ENCODE measurements around the gene SCP2D1.

DNA sequence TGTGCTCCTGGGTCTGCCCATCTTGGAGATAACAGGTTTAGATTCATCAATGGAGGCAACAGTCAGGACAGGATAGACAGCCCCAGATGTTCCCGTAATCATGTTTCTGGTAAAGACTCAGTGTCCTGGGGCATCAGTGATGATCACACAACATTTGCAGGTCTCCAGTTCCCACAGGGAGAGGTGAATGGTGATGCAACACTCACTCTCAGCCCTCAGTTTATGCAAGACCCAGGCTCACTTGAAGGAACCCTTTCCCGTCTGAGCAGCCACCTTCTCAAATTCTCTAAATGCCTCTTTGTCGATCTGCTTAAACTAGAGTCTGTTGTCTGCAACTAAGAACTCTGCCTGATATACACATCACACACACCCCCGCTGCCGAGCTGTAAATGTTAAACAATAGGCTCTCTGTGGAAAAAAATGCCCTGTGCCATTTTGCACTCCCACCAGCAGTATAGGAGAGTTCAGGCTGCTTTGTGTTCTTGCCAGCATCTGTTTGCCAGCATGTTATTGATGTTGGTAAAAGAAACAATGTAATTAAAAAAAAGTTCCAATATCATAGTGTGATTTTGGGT is 30.1 kb upstream of the SCP2D1 start:
- TF ChIP-seq POLR2AphosphoS5 (IDR thresholded peaks at IDR 0.05; ENCODE audit: low read depth, low read length) (no peak), SIN3A (conservative IDR thresholded peaks at IDR 0.05 in 1 of 2, IDR thresholded peaks at IDR 0.05 in 1 of 2; ENCODE audit: low read depth in 1 of 2, low read length in 2 of 2) (no peak), CTCF (IDR thresholded peaks at IDR 0.05; ENCODE audit: control extremely low read depth in 1 of 3, insufficient read depth in 1 of 3, low read depth in 1 of 3, low read length in 3 of 3) (no peak), USF2 (IDR thresholded peaks at IDR 0.05; ENCODE audit: low read length) (no peak), POLR2A (IDR thresholded peaks at IDR 0.05; ENCODE audit: control extremely low read depth in 1 of 2, low read depth in 2 of 2, low read length in 2 of 2) (no peak), JUN (IDR thresholded peaks at IDR 0.05; ENCODE audit: low read depth, low read length) (no peak), KDM1A (IDR thresholded peaks at IDR 0.05; ENCODE audit: borderline replicate concordance, low read length) (no peak), TAF1 (IDR thresholded peaks at IDR 0.05; ENCODE audit: low read depth, low read length) (no peak), EZH2 (IDR thresholded peaks at IDR 0.05; ENCODE audit: low read depth, low read length, severe bottlenecking) (no peak), SRF (IDR thresholded peaks at IDR 0.05; ENCODE audit: low read depth, low read length) (no peak), CEBPB (IDR thresholded peaks at IDR 0.05; ENCODE audit: low read depth, low read length) (no peak), TEAD4 (IDR thresholded peaks at IDR 0.05; ENCODE audit: low read depth, low read length) (no peak)
- TF ChIP-seq, protein P1, sequence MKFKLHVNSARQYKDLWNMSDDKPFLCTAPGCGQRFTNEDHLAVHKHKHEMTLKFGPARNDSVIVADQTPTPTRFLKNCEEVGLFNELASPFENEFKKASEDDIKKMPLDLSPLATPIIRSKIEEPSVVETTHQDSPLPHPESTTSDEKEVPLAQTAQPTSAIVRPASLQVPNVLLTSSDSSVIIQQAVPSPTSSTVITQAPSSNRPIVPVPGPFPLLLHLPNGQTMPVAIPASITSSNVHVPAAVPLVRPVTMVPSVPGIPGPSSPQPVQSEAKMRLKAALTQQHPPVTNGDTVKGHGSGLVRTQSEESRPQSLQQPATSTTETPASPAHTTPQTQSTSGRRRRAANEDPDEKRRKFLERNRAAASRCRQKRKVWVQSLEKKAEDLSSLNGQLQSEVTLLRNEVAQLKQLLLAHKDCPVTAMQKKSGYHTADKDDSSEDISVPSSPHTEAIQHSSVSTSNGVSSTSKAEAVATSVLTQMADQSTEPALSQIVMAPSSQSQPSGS (IDR thresholded peaks at IDR 0.05; ENCODE audit: low read length), result no peak
